ENCODE data around the gene ANKRD34C. TPM values are rescaled to one million over a fixed set of nuclear protein-coding genes. Genes with fewer than 3 reads are reported as not detected.

The ANKRD34C gene
- polyA plus RNA-seq (ENCODE audit: insufficient read length in 3 of 3): under 1 TPM; 0.01 to 0.08 (median 0.05) TPM
- long read RNA-seq, donor 1: 0 reads
- long read RNA-seq, donor 2: 0 reads
- long read RNA-seq, donor 3: 0 reads
- long read RNA-seq, donor 4: 0 reads
- long read RNA-seq, donor 5: 0 reads
- long read RNA-seq, donor 6, full-length matches to known transcripts: 1 of 1 reads
- long read RNA-seq, donor 6, partial matches to known transcripts: 0 of 1 reads
- long read RNA-seq, donor 6, other reads (novel, unspliced or antisense): 0 of 1 reads
- long read RNA-seq, donor 7: 0 reads
- long read RNA-seq, donor 8: 0 reads
- long read RNA-seq, donor 9, full-length matches to known transcripts: 1 of 1 reads
- long read RNA-seq, donor 9, partial matches to known transcripts: 0 of 1 reads
- long read RNA-seq, donor 9, other reads (novel, unspliced or antisense): 0 of 1 reads
- long read RNA-seq, donor 10, full-length matches to known transcripts: 1 of 1 reads
- long read RNA-seq, donor 10, partial matches to known transcripts: 0 of 1 reads
- long read RNA-seq, donor 10, other reads (novel, unspliced or antisense): 0 of 1 reads
- long read RNA-seq, donor 11: 0 reads
- long read RNA-seq, donor 12: 0 reads
- long read RNA-seq, donor 13: 0 reads
- long read RNA-seq, donor 14: 0 reads
- long read RNA-seq, donor 15: 0 reads
- long read RNA-seq, donor 16: 0 reads

- DNase-seq (ENCODE audit: extremely low read depth in 1 of 11, low read depth in 9 of 11, low spot score in 4 of 11): no peak
Observed at GRCh38 chr15:79282371-79283251, at the start of gene ANKRD34C. ANKRD34C (plus strand) TSS chr15:79282722; CDS start chr15:79293285, 10,563 bp downstream.

- DNase-seq (ENCODE audit: extremely low read depth in 1 of 11, low read depth in 9 of 11, low spot score in 4 of 11): no peak
Observed at GRCh38 chr15:79233236-79233635, 49.3 kb upstream of the ANKRD34C start.

GRCh38 chr15:79240036-79240435, 42.5 kb upstream of the ANKRD34C start:
- DNase-seq (ENCODE audit: extremely low read depth in 1 of 11, low read depth in 9 of 11, low spot score in 4 of 11): no peak

- DNase-seq (ENCODE audit: extremely low read depth in 1 of 11, low read depth in 9 of 11, low spot score in 4 of 11): peak in 1 of 11 donors; percentile 18
Observed at GRCh38 chr15:79243723-79244122, 38.8 kb upstream of the ANKRD34C start.

- no peak for DNase-seq (ENCODE audit: extremely low read depth in 1 of 11, low read depth in 9 of 11, low spot score in 4 of 11)
Observed at GRCh38 chr15:79244876-79245275, 37.6 kb upstream of the ANKRD34C start.

GRCh38 chr15:79248183-79248582, 34.3 kb upstream of the ANKRD34C start:
- DNase-seq (ENCODE audit: extremely low read depth in 1 of 11, low read depth in 9 of 11, low spot score in 4 of 11): no peak

GRCh38 chr15:79257454-79257853, 25.1 kb upstream of the ANKRD34C start:
- DNase-seq (ENCODE audit: extremely low read depth in 1 of 11, low read depth in 9 of 11, low spot score in 4 of 11): no peak

GRCh38 chr15:79261836-79262235, 20.7 kb upstream of the ANKRD34C start:
- no peak for DNase-seq (ENCODE audit: extremely low read depth in 1 of 11, low read depth in 9 of 11, low spot score in 4 of 11)

- DNase-seq (ENCODE audit: extremely low read depth in 1 of 11, low read depth in 9 of 11, low spot score in 4 of 11): no peak
Observed at GRCh38 chr15:79265167-79265566, 17.4 kb upstream of the ANKRD34C start.

- no peak for DNase-seq (ENCODE audit: extremely low read depth in 1 of 11, low read depth in 9 of 11, low spot score in 4 of 11)
Observed at GRCh38 chr15:79265987-79266579, 16.4 kb upstream of the ANKRD34C start.

- peak; percentile 20 to 71 (median 52) for DNase-seq (ENCODE audit: extremely low read depth in 1 of 11, low read depth in 9 of 11, low spot score in 4 of 11)
Observed at GRCh38 chr15:79283252-79284048, 928 bp downstream of the ANKRD34C start.

- no peak for DNase-seq (ENCODE audit: extremely low read depth in 1 of 11, low read depth in 9 of 11, low spot score in 4 of 11)
Observed at GRCh38 chr15:79290642-79291275, 8.2 kb downstream of the ANKRD34C start.

GRCh38 chr15:79292011-79292410, 9.5 kb downstream of the ANKRD34C start:
- no peak for DNase-seq (ENCODE audit: extremely low read depth in 1 of 11, low read depth in 9 of 11, low spot score in 4 of 11)

GRCh38 chr15:79294075-79294474, 11.6 kb downstream of the ANKRD34C start:
- DNase-seq (ENCODE audit: extremely low read depth in 1 of 11, low read depth in 9 of 11, low spot score in 4 of 11): no peak

GRCh38 chr15:79296583-79296982, 14.1 kb downstream of the ANKRD34C start:
- DNase-seq (ENCODE audit: extremely low read depth in 1 of 11, low read depth in 9 of 11, low spot score in 4 of 11): no peak

- DNase-seq (ENCODE audit: extremely low read depth in 1 of 11, low read depth in 9 of 11, low spot score in 4 of 11): no peak
Observed at GRCh38 chr15:79299126-79299840, 16.8 kb downstream of the ANKRD34C start.

- DNase-seq (ENCODE audit: extremely low read depth in 1 of 11, low read depth in 9 of 11, low spot score in 4 of 11): no peak
Observed at GRCh38 chr15:79299841-79300235, 17.3 kb downstream of the ANKRD34C start.
